ENCODE measurements around the gene ANKRD6.

The ANKRD6 gene

DNA sequence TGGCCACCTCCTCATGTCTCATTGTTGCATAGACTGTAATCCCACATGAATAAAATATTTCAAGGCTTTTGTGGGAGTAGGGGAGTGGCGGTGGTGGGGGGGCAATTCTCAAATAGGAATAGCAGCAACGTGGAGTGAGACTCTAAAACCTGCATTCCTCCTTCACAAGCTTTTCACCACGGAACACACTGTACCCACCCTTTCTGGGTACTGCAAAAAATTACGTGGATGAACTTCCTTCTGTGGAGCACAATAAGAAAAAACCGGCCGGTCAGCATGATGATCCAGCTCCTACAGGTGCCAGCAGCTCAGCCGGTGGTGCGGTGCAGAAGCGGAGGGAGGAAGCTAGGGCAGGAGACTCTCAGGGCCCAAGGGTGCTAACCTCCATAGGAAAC is 19.9 kb upstream of the ANKRD6 start:
- DNase-seq (ENCODE audit: low read depth in 2 of 2) = no peak

DNA sequence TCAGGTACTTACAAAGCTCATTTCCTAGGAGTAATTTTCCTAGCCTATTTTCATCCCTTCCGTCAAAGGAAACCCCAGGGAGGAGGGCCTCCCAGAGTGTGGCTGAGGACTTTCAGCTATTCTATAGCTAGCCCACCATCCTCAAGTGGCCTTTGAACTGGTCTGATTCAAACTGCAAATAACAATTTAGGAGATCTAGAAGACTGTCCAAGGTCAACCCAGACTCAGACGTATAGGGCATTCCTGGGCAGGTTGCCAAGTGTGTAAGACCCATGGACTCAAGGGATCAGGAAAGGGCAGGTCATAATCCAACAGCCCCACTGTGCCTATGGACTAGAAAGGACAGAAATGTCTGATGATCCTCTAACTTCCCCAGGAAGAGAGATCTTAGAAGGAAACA is 18.7 kb upstream of the ANKRD6 start:
- no peak for DNase-seq (ENCODE audit: low read depth in 2 of 2)

DNA sequence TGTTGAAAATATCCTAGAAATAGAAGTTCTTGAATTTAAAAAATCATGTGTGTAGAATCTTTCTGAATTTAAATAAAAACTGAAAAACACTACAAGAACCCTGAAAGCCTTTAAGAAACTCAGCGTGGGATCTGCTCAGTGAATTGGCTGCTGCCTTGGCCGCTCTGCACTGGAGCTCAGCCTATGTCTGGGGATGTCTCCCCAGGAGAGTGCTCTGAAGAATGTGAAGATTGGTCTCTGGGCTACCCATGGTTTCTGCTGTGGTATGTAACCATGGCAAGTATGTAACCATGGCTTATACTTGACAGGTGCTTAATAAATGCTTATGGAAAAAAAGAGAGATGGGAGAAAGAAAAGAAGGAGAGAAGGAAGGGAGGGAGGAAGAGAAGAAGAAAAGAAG is 17.8 kb upstream of the ANKRD6 start:
- no peak for DNase-seq (ENCODE audit: low read depth in 2 of 2)

DNA sequence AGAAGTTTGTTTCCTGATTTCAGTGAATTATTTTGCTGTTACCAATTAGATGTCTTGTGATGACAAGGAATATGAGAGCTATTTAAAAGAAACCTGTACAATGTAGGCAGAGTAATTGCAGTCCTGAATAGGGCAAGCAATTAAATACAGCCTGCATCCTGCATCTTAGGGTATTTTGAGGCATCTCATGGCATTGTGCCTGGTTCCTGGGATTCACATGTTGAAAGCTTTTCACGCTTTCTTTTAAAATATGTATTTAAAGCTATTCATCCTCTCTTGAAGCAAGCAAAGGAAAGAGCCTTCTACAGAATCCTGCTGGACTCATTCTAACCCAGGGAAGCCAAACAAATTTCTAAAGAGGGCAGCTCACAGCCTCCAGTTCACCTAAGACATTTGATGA is 16.2 kb upstream of the ANKRD6 start:
- no peak for DNase-seq (ENCODE audit: low read depth in 2 of 2)

DNA sequence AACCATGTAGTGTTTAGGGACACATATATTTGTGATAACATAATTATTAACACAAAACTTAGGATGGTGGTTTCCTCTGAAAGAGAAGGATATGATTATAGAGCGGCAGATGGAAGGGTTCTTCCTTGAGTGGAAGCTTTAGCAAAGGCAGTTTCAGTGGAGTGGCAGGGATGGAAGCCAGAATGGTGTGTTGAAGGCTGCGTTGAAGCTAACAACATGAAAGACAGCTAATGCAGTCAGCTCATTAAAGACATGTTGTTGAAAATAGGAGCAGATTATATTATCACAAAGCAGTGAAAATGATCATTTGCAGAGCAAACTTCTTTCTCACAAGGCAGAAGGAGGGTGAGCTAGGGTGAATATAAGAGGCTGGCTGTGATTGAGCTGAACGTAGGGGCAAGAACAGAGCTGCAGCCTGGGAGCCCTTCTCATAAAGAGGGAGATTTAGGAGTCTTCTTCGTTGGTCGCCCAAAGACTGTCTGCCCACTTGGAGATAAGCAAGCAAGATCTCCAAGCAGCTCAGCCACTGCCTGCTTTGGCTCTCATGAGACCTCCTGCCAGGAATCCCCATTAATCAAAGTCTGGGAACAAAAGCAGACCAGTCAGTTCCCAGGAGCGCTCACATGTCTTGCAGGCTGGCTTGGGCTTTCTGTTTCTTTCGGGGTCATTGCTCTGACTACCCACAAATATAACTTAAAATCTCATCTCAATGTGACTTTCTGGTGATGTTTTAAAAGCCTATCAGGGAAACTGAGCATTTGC is 2.6 kb upstream of the ANKRD6 start:
- DNase-seq (ENCODE audit: low read depth in 2 of 2) = no peak

DNA sequence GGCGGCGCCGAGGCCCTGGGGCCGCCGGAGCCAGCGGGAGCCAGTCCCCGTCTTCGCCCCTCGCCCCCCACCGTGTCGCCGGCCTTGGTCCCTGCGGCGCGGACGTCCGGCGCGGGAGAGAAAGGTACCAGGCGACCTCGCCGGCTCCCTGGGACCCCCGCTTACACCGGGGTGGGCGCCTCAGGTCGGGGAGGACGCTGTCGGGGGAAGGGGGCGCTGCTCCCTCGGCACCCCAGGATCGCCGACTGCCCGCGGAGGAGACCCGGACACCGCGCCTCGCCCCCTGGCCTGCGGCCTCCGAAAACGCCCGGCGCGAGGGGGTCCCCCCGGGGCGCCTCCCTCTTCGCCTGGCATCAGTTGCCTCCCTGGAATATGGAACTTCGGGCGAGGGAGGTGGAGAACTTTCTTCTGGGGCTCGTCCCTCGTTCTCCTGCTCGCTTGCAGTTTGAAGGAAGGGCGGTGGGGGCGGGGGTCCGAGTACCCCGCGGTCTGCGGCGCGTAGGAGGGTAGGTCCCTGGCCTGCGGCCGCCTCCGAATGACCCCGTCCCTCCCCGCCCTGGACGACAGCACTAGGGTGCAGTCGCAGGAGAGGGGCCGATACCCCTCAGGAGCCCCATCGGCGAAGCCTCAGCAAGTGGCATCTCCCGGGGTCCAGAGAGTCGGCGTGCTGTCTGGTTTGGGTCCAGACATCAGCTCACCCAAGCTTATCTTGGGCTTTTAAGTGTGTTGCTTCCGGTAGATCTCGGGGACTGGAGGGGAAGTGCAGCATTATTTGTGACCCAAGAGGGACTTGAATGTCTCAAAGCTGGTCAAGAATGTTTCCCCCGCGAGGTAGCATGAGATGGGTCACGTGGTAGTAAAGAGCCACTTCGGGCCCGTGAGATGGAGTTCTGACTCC is 549 bp downstream of the ANKRD6 start:
- DNase-seq (ENCODE audit: low read depth in 2 of 2) = no peak

DNA sequence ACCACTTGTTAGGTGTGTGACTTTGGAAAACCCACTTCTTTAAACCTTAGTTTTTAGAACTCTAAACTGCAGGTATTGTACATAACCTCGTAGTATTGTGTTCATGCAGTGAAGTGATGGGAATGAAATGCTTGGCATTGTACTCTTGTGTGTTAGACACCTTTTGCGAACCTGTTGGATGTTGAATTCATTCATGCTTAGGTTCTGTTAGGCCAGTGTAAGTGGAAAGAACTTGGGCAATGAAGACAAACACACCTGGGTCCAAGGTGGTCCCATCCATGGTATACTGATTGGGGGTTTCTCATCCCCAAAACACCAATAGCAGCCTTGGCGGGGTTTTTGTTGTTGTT is 1.2 kb downstream of the ANKRD6 start:
- no peak for DNase-seq (ENCODE audit: low read depth in 2 of 2)

DNA sequence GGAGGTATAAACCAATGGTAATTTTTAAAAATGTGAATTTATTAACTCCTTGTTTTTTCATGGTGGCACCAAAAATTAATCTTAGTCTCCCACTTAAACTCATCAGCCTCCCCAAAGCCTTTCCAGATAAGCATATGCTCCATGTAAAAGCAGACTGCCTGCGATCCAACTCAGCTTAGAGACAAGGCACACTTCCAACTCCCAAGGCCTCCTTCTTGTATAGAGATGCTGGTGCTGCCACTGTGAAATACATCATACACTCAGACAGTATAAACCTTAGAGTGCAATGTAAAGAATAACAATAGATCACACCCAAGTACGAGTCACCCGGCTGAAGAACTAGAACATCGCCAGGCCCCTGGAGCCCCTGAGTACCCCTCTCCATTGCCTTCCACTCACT is 2.0 kb downstream of the ANKRD6 start:
- DNase-seq (ENCODE audit: low read depth in 2 of 2) = no peak

DNA sequence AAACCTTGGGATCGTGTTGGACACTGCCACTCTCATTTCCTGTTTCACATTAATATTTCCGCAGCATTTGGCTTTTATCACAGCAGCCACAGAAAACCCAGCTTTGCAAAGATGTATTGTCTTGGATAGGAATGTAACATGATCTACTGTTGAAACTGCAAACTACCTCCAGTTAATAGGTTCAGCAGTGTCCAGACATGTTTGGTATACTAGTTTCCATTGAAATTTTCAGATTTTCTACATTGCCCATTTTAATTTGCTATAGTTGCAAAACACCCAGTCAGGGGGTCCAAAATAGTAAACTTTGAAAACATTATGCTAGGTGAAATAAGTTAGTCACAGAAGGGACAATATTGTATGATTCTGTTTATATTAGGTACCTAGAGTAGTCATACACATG is 3.3 kb downstream of the ANKRD6 start:
- no peak for DNase-seq (ENCODE audit: low read depth in 2 of 2)

DNA sequence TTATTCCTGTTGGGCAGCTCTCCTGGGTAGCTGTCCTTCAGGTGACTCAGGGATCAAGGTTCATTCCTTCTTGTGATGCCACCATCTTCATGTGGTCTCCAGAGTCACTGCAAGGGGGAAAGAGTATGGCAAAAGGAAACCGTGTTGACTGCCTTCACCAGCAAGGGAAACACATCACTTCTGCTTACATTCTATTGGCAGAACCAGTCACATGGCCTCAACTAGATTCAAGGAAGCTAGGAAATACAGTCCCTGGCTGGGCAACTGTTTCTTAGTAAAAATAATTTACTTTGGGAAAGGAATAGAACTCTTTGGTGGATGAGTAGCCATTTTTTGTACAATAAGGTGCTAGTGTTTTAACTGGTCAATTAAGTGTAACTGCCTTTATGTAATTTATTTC is 5.3 kb downstream of the ANKRD6 start:
- DNase-seq (ENCODE audit: low read depth in 2 of 2) = no peak

DNA sequence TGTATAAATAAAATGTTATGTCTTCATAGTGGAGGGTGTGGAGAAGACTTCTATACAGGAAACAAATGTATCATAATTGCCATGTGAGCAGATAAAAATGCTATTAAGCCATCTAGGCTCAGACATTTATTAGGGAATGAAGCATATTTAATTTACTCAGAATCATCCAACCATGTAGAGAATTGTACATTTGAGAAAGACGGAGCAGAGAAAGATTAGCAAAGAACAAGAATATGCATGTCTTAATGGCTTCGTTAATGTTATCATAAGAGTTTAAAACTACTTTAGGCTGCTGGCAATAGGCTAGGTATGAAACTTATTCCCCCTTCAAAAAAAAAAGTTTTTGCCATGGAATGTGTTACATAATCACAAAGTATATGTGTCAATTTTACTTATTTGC is 6.1 kb downstream of the ANKRD6 start:
- no peak for DNase-seq (ENCODE audit: low read depth in 2 of 2)

DNA sequence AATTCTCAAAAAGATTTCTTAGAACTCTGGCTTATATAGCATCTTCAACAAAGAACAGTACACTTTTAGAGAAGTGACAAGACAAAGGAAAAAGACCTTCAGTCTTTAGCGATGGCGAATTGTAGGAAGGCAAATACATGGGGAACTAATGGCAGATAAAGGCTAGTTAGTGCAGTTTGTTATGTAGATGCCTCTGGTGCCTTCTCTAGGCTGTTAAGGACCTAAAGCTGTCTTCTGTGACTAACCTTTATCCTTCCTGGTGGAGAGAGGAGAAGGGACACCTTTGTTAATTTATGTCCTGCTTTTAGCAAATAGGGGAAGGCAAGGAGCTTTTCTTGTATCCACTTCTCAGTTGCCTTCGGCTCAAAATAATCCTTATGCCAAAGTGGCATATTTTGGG is 7.2 kb downstream of the ANKRD6 start:
- no peak for DNase-seq (ENCODE audit: low read depth in 2 of 2)

DNA sequence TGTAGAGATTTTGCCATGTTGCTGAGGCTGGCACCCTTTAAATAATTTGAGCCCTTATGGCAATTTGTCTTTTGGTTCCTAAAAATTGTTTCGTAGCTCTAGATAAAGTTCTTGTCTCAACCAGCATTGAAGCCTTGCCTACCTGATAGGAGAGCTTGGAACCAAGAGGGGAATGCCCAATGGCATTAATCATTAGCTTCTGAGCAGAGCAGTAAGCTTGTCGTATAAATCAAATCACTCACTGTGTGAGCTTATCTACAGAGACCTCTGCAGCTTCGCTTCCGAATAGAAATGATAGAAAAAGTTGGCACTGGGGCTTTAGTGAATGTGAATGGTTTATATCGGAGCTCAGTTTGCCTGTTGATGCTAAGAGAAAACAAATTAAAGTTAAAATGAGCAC is 10.7 kb downstream of the ANKRD6 start:
- no peak for DNase-seq (ENCODE audit: low read depth in 2 of 2)

DNA sequence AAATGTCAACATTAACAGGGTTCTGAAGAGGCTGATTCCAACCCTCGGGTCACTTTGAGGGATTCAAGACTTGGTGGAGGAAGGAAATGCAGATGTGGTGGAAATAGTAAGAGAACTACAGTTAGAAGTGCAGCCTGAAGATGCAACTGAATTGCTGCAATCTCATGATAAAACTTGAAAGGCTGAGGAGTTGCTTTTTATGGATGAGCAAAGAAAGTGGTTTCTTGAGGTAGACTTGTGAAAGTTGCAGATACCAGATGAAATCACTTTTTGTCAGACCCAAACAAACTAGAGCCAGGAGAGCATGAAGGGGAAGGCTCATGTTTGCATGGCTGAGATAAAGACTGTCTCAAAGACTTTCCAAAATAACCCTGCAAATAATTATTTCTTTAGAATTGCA is 16.2 kb downstream of the ANKRD6 start:
- no peak for DNase-seq (ENCODE audit: low read depth in 2 of 2)

DNA sequence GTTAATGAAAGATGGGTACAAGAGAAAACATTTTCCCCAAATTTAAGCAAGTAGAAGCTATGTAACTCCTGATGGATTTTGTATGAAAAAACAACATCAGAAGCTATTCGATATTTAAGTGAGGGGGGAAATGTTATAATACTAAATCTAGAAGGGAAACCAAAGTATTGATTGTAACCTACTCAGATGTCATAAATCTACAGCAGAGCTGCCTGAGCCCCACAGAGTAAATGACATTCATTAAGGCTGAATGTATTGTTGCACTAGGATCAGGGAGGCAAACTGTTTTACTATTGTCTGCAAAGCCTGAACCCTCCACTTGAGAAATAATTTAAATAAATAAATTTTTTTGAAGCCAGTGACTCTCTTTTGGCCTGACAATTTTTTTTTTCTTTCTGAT is 19.3 kb downstream of the ANKRD6 start:
- DNase-seq (ENCODE audit: low read depth in 2 of 2) = no peak

DNA sequence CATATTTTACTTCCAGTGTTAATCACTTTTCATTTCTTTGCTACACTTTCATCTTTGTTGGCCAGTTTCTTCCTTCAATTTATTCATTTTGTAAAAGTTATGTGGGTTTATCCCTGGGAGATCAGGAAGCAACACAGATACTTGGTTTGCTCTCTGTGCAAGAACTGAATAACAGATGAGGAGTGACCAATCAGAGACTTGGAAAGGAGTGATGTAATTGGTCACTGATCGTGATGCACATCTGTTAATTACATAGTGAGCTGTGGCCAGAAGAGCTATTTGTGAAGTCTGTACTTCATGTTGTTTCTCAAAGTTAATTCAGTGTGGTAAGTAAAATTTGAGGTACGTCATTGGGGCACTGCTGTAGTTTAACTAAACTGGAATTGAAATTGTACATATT is 21.3 kb downstream of the ANKRD6 start:
- no peak for DNase-seq (ENCODE audit: low read depth in 2 of 2)

DNA sequence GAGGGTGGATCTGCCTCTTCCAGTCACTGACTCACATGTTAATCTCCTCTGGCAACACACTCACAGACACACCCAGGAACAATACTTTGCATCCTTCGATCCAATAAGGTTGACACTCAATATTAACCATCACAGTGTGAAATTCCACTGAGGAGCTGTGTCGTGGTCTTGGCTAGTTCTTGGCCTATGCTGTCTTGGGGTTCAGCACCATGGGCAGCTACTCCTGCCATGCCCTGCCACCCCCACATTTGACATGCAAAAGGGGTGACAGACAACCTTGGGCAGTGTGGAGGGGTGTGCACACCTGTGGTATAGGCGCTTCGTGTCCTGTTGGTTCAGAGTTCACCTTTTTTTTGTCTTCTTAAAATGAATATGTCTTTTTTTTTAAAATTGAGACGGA is 25.8 kb downstream of the ANKRD6 start:
- no peak for DNase-seq (ENCODE audit: low read depth in 2 of 2)

DNA sequence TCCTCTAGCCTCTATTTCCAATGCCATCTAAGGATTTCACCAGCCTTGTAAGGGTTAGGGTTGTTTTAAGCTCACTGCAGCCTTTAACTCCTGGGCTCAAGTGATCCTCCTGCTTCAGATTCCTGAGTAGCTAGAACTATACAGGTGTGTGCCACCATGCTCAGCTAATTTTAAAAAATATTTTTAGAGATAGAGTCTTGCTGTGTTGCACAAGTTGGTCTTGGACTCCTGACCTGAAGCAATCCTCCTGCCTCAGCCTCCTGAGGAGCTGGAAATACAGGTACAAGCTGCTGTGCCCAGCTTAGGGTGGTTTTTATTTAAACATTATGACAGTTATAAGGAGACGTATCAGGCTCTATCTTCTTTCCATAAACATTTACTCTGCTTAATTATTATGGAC is 26.5 kb downstream of the ANKRD6 start:
- DNase-seq (ENCODE audit: low read depth in 2 of 2) = no peak

DNA sequence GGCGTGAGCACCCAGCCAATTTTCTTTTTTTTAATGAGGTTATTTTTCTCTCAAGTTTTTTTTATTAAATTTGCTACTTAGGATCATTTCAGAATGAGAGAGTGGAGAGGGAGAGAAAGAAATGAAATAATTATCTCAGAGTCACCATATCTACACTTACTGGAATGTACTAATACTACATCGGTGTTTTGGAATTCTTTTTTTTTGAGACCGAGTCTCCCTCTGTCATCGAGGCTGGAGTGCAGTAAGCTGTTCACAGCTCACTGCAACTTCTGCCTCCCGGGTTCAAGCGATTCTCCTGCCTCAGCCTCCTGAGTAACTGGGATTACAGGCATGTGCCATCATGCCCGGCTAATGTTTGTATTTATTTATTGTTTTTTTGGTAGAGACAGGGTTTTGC is 27.8 kb downstream of the ANKRD6 start:
- DNase-seq (ENCODE audit: low read depth in 2 of 2) = no peak

DNA sequence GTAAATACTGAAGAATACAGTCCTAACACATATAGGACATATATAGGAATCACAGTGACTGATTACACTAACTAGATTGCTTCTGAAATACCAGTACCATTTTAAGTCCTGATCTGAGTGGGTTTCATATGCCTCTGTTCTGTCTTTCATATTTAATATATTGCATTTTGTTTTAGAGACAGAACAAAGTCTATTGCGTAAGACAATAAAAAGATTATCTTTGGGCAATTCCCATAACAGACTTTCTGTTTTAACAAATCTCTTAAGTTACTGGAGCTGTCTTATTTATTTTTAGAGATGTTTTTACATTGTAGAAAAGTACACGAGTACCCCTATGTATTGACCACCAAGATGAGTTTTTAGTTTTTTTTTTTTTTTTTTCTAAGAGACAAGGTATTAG is 29.6 kb downstream of the ANKRD6 start:
- no peak for DNase-seq (ENCODE audit: low read depth in 2 of 2)

DNA sequence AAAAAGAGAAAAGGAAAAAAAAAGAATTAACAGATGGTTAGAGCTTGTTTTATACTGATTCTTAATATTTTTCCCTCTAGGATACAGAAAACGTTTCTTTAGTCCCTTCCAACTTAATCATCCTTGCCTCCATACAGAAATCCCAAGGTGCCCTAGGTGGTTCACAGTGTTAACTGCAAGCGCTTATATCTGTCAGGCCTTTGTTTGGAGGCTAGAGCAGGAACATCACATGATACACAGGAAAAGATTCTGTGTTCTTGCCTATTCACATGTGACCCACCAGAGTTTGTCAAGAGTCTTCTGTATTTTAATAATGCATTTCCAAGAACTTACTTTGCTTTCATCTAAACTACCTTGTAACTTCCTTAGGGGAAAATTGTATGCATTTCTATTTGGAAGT is 31.3 kb downstream of the ANKRD6 start:
- no peak for DNase-seq (ENCODE audit: low read depth in 2 of 2)

DNA sequence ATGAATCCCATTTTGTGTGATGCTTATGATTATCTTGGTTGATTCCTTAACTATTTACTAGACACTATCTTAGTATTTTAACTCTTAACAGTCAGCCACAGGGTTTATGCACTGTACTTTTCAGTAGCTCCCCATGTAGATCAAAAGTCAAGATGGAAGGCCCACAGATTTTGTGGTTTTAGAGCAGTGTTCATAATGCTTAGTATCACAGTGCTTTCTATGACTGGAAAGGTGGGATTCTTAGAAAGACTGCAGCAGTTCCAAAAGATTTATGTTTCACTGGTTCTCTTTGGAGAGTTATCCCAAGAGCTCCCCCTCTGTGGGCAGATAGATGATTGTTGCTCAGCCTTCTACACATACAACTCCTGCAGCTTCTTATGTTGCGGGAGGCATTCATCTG is 34.5 kb downstream of the ANKRD6 start:
- no peak for DNase-seq (ENCODE audit: low read depth in 2 of 2)

DNA sequence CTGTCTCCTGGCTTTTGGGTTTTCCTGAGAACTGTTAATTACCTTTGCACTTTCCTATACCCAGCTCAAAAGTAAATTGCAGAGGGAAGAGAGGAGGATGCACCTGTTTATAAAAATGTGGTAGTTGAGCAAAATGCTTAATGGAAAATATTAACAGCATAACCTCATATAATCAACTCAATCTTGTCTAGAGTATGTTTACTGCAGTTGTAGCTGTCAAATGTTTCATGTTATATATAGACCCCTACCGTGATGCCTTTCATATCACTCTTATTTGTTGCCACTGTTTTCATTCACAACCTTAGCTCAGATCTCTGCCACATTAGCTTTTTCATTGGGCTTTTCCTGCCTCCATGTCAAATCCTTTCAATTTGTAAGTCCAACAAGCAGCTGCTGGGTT is 36.0 kb downstream of the ANKRD6 start:
- no peak for DNase-seq (ENCODE audit: low read depth in 2 of 2)
